ENCODE measurements around the gene DES.

DES gene

GRCh38 chr2:219441451-219442255, 23.5 kb downstream of the DES start:
- no peak for DNase-seq

GRCh38 chr2:219442256-219443015, 24.3 kb downstream of the DES start:
- no peak for DNase-seq

GRCh38 chr2:219443016-219443696, 25.0 kb downstream of the DES start:
- peak; percentile 16 to 43 for DNase-seq

- DNase-seq, result no peak
These were observed 25.5 kb downstream of the DES start for GRCh38 chr2:219443697-219444023.

- peak in 1 of 2 donors; percentile 13 for DNase-seq
These were observed 26.5 kb downstream of the DES start for GRCh38 chr2:219444566-219445091.

GRCh38 chr2:219445220-219445640, 27.1 kb downstream of the DES start:
- DNase-seq, result no peak

- no peak for DNase-seq
These were observed 27.9 kb downstream of the DES start for GRCh38 chr2:219446101-219446504.

- DNase-seq, result no peak
These were observed 28.5 kb downstream of the DES start for GRCh38 chr2:219446689-219447088.

- DNase-seq, result no peak
These were observed 29.3 kb downstream of the DES start for GRCh38 chr2:219447242-219448098.

- no peak for DNase-seq
These were observed 30.1 kb downstream of the DES start for GRCh38 chr2:219448099-219448775.

- DNase-seq, result no peak
These were observed 30.7 kb downstream of the DES start for GRCh38 chr2:219448776-219449341.

GRCh38 chr2:219449609-219450008, 31.4 kb downstream of the DES start:
- DNase-seq, result no peak

GRCh38 chr2:219451661-219452360, 33.6 kb downstream of the DES start:
- DNase-seq, result no peak

- no peak for DNase-seq
These were observed 34.5 kb downstream of the DES start for GRCh38 chr2:219452361-219453317.

- DNase-seq, result no peak
These were observed 35.8 kb downstream of the DES start for GRCh38 chr2:219453671-219454590.

GRCh38 chr2:219455581-219455980, 37.4 kb downstream of the DES start:
- peak; percentile 6 to 61 for DNase-seq

GRCh38 chr2:219457784-219458369, 39.7 kb downstream of the DES start:
- peak; percentile 20 to 81 for DNase-seq

GRCh38 chr2:219458996-219459395, 40.8 kb downstream of the DES start:
- no peak for DNase-seq

All from inflammatory macrophage treated with lipopolysaccharide for 1 hour (primary cell).